SU-DHL-6 (cell line): ENCODE measurements around the gene COL27A1.

Experiments used
- EZH2phosphoT487 ChIP-seq: fragments of 200-600 bp; sonication (generic), shearing (Covaris generic); conservative IDR thresholded peaks from 2 replicates; pipeline ENCODE4 v1.6.1; 2018; ENCODE audit warnings: mild to moderate bottlenecking, antibody characterized with exemption, low read length, moderate library complexity, mixed read lengths
- TF ChIP-seq, protein P1 (sequence below): fragments of 200-600 bp; sonication (generic); IDR thresholded peaks from one replicate; pipeline ENCODE4 v1.5.1; 2017; ENCODE audit warnings: antibody characterized with exemption, mild to moderate bottlenecking, low read length, moderate library complexity; ENCODE audit not compliant: insufficient read depth, poor library complexity, severe bottlenecking

GRCh38 chr9:114110180-114110579 is 45.2 kb upstream of the COL27A1 start:
- TF ChIP-seq, protein P1, sequence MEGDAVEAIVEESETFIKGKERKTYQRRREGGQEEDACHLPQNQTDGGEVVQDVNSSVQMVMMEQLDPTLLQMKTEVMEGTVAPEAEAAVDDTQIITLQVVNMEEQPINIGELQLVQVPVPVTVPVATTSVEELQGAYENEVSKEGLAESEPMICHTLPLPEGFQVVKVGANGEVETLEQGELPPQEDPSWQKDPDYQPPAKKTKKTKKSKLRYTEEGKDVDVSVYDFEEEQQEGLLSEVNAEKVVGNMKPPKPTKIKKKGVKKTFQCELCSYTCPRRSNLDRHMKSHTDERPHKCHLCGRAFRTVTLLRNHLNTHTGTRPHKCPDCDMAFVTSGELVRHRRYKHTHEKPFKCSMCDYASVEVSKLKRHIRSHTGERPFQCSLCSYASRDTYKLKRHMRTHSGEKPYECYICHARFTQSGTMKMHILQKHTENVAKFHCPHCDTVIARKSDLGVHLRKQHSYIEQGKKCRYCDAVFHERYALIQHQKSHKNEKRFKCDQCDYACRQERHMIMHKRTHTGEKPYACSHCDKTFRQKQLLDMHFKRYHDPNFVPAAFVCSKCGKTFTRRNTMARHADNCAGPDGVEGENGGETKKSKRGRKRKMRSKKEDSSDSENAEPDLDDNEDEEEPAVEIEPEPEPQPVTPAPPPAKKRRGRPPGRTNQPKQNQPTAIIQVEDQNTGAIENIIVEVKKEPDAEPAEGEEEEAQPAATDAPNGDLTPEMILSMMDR = no peak
- TF ChIP-seq EZH2phosphoT487 = no peak
